PC-9 (cell line): ENCODE measurements around the gene SDF2L1. TPM values are rescaled to one million over a fixed set of nuclear protein-coding genes. Genes with fewer than 3 reads are reported as not detected.

Experiments used
- BruUV-seq: library from RNA; stranded (reverse); fragments of 400-500 nt; replicated peaks from 2 replicates; lab custom pipeline; 2021; lab: Mats Ljungman, UMichigan
- CTCF ChIA-PET: fragments of 300-600 bp; sonication (Branson Sonifier 250); formaldehyde crosslinking; loops from one replicate; lab custom pipeline; 2022; ENCODE audit warnings: antibody characterized with exemption; lab: Charles Lee
- POLR2A ChIA-PET: fragments of 300-600 bp; sonication (Branson Sonifier 250); formaldehyde crosslinking; loops from one replicate; lab custom pipeline; 2022; ENCODE audit warnings: antibody characterized with exemption; ENCODE audit not compliant: unreplicated experiment; lab: Charles Lee
- DNase-seq, 2 experiments: peaks; one replicate each; pipeline versions ENCODE4 v3.0.0 to v3.0.0-alpha.2; 2015 to 2022; ENCODE audit warnings: mixed read lengths in 1 of 2
- H2AFZ ChIP-seq: fragments of 200-600 bp; sonication (generic); 2 replicates; pipeline ENCODE4 v1.8.1; 2017; ENCODE audit warnings: antibody characterized with exemption
- H3F3A ChIP-seq: fragments of 200-600 bp; sonication (generic); 2 replicates; pipeline ENCODE4 v1.8.1; 2017; ENCODE audit warnings: antibody characterized with exemption, mild to moderate bottlenecking, low read depth; ENCODE audit not compliant: insufficient read depth
- H3K27ac ChIP-seq: fragments of 200-600 bp; sonication (generic); 2 replicates; pipeline ENCODE4 v1.6.1; 2016; ENCODE audit warnings: mixed run types
- H3K27me3 ChIP-seq: fragments of 200-600 bp; sonication (generic); 2 replicates; pipeline ENCODE4 v1.6.1; 2016; ENCODE audit warnings: low read depth, mixed run types; ENCODE audit not compliant: insufficient read depth
- H3K36me3 ChIP-seq: fragments of 200-600 bp; sonication (generic); 2 replicates; pipeline ENCODE4 v1.6.1; 2016; ENCODE audit warnings: low read depth, mixed run types
- H3K4me1 ChIP-seq: fragments of 200-600 bp; sonication (generic); replicated peaks from 2 replicates; pipeline ENCODE4 v1.6.1; 2016; ENCODE audit warnings: mixed run types; ENCODE audit not compliant: insufficient read depth
- H3K4me2 ChIP-seq: fragments of 200-600 bp; sonication (generic); 2 replicates; pipeline ENCODE4 v1.6.1; 2017; ENCODE audit warnings: mixed run types
- H3K4me3 ChIP-seq: fragments of 200-600 bp; sonication (generic); 2 replicates; pipeline ENCODE4 v1.6.1; 2016; ENCODE audit warnings: mixed run types
- H3K79me2 ChIP-seq: fragments of 200-600 bp; sonication (generic); 2 replicates; pipeline ENCODE4 v1.6.1; 2017; ENCODE audit warnings: low read depth, mixed run types
- H3K9me2 ChIP-seq: fragments of 200-600 bp; sonication (generic); 2 replicates; pipeline ENCODE4 v1.8.1; 2017; ENCODE audit warnings: mild to moderate bottlenecking; ENCODE audit not compliant: insufficient read depth
- H3K9me3 ChIP-seq: fragments of 200-600 bp; sonication (generic); 2 replicates; pipeline ENCODE4 v1.8.1; 2016; ENCODE audit warnings: low read depth; ENCODE audit not compliant: insufficient read depth
- H4K20me1 ChIP-seq: fragments of 200-600 bp; sonication (generic); 2 replicates; pipeline ENCODE4 v1.8.1; 2017; ENCODE audit not compliant: insufficient read depth
- EZH2 ChIP-seq: fragments of 200-600 bp; sonication (generic); IDR thresholded peaks from 2 replicates; pipeline ENCODE4 v1.8.0; 2017; ENCODE audit warnings: antibody characterized with exemption, low read depth
- intact Hi-C: fragments of 100-400 bp; cut with micrococcal nuclease; formaldehyde crosslinking; loops from one replicate; pipeline ENCODE4 v1.10.0; 2022; ENCODE audit not compliant: unreplicated experiment
- total RNA-seq: library from RNA; stranded (reverse); gene quantifications from 2 replicates; pipeline ENCODE4 v1.2.3, GENCODE V29; 2021
- TF ChIP-seq, protein P1 (sequence below): fragments of 200-600 bp; sonication (generic); conservative IDR thresholded peaks from 2 replicates; pipeline ENCODE4 v1.6.1; 2017; ENCODE audit warnings: mixed run types, antibody characterized with exemption, mild to moderate bottlenecking, moderate library complexity

The SDF2L1 gene
- total RNA-seq, 1 experiment from 2014 or later = 22.5 TPM

GRCh38 chr22:21659864-21660525 lies 17.9 kb downstream of the SDF2L1 start:
- Histone ChIP-seq H3K27ac (no peak overlapping the region), H3K9me2 (no peaks in the 10 kb centered on the region), H4K20me1 (no peaks in the 10 kb centered on the region), H2AFZ (no peak overlapping the region), H3K4me1 (0 out of 2 replicates have a peak, but pooled peaks cover 5% of the 10 kb centered on the region), H3K27me3 (no peaks in the 10 kb centered on the region), H3K4me3 (no peak overlapping the region), H3K79me2 (no peaks in the 10 kb centered on the region), H3K4me2 (no peak overlapping the region), H3K36me3 (no peaks in the 10 kb centered on the region), H3K9me3 (no peaks in the 10 kb centered on the region), H3F3A (peaks cover 12% of the 10 kb centered on the region; the same call in 1 of the 2 replicates)
- intact Hi-C loops = no loop called here
- ChIA-PET CTCF (no interaction called here), POLR2A (no interaction called here)
- TF ChIP-seq EZH2 = no peak
- BruUV-seq = no TSS peak
- DNase-seq = no peak

DNA sequence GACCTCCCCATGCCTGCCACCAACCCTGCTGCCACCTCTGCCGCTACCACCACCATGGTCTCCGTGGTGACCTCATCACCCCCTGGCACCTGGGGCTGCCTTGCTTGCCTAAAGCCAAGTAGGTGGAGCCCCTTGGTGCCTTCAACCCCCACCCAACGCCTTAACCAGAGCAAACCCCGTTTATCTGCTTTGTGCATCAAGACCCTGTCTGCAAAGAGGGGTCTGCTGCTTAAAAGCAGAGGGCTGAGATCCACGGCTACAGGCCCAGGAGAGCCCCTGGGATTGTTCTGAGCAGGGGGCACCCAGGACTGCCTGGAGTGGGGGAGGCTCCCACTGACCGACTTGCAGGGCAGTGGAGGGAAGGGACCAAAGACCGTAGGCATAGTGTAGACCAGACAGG lies 18.8 kb downstream of the SDF2L1 start:
- Histone ChIP-seq H3K4me2 (no peak overlapping the region), H2AFZ (no peak overlapping the region), H3K27me3 (no peaks in the 10 kb centered on the region), H3F3A (peaks cover 12% of the 10 kb centered on the region; the same call in 1 of the 2 replicates), H3K79me2 (no peaks in the 10 kb centered on the region), H3K27ac (no peak overlapping the region), H3K9me2 (no peaks in the 10 kb centered on the region), H4K20me1 (no peaks in the 10 kb centered on the region), H3K9me3 (no peaks in the 10 kb centered on the region), H3K36me3 (no peaks in the 10 kb centered on the region), H3K4me3 (no peak overlapping the region), H3K4me1 (0 out of 2 replicates have a peak, but pooled peaks cover 5% of the 10 kb centered on the region)
- POLR2A ChIA-PET = no interaction called here
- intact Hi-C loops = no loop called here
- CTCF ChIA-PET = no interaction called here
- no peak for TF ChIP-seq EZH2
- TF ChIP-seq, protein P1, sequence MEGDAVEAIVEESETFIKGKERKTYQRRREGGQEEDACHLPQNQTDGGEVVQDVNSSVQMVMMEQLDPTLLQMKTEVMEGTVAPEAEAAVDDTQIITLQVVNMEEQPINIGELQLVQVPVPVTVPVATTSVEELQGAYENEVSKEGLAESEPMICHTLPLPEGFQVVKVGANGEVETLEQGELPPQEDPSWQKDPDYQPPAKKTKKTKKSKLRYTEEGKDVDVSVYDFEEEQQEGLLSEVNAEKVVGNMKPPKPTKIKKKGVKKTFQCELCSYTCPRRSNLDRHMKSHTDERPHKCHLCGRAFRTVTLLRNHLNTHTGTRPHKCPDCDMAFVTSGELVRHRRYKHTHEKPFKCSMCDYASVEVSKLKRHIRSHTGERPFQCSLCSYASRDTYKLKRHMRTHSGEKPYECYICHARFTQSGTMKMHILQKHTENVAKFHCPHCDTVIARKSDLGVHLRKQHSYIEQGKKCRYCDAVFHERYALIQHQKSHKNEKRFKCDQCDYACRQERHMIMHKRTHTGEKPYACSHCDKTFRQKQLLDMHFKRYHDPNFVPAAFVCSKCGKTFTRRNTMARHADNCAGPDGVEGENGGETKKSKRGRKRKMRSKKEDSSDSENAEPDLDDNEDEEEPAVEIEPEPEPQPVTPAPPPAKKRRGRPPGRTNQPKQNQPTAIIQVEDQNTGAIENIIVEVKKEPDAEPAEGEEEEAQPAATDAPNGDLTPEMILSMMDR = no peak
- DNase-seq = no peak
- BruUV-seq = no TSS peak

GRCh38 chr22:21661991-21662390 lies 19.9 kb downstream of the SDF2L1 start:
- DNase-seq = no peak
- Histone ChIP-seq H3K79me2 (peaks cover 6% of the 10 kb centered on the region; the same call in 1 of the 2 replicates), H3F3A (peaks cover 2% of the 10 kb centered on the region; the same call in 1 of the 2 replicates), H3K4me1 (no peaks in the 10 kb centered on the region), H3K4me3 (no peak overlapping the region), H3K4me2 (no peak overlapping the region), H3K36me3 (no peaks in the 10 kb centered on the region), H3K9me2 (no peaks in the 10 kb centered on the region), H2AFZ (no peak overlapping the region), H3K27ac (no peak overlapping the region), H3K27me3 (no peaks in the 10 kb centered on the region), H4K20me1 (no peaks in the 10 kb centered on the region), H3K9me3 (no peaks in the 10 kb centered on the region)
- ChIA-PET POLR2A (no interaction called here), CTCF (no interaction called here)
- intact Hi-C loops = no loop called here
- TF ChIP-seq EZH2 = no peak
- TF ChIP-seq, protein P1 = no peak
- BruUV-seq = no TSS peak
